GM18502 (cell line): ENCODE data around the gene RUNX2.

Experiments
- ATAC-seq: cut with Tn5 transposase; IDR thresholded peaks from one replicate; pipeline ENCODE4 v1.9.1; 2021; ENCODE audit warnings: mild to moderate bottlenecking; ENCODE audit not compliant: unreplicated experiment, poor library complexity

Gene RUNX2

DNA sequence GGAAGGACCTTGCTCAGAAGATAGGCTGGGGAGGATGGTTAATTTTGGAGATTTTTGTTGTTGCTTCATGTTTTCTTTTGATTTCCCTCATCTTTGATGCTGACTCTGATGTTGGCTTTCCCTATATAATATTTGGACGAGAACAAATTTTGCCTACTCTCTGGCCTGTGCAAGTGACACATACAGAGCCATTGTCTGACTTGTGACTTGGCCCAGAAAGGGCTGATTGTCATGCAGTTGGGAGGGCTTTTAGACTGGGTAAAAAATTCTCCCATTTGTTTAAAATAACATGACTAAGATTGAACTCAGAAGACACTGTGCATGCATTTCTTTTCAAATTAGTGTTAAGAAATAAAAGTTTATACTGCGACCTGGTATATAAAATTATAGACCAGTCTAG is 148.2 kb downstream of the RUNX2 start:
- ATAC-seq, result no peak

DNA sequence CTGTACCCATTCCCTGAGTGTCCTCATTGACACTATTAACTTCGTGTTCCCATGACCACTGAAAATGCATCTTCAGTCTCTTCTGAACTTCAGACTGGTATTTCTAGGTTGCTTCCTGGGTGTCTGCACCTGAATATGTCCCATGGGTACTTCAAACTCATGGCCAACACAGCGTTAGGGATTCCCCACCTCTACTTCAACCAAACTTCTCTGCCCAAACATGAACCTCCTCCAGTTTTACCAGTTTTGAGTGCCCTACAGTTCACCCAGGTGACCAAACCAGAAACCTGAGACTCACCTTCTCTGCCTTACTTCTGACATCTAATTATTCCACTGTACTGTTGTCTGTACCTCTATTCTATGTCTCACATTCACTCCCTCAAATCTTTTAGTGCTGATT is 149.1 kb downstream of the RUNX2 start:
- no peak for ATAC-seq

DNA sequence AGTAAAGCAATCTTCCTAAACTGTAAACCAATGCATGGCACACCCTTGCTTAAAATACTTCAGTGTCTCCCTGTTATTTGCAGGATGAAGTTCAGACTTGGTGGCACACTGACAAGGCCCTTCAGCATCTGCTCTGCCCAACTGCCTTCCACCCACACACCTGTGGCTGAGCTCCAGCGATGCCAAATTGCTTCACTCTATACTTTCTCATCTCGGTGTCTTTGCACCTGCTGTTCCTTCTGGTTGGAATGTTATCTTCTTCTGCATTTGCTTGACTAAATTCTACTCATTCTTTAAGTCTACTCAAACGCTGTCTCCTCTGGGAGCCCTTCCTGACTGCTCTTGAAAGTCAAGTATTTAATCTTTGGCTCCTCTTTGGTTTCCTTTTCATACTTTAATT is 149.7 kb downstream of the RUNX2 start:
- ATAC-seq, result no peak

DNA sequence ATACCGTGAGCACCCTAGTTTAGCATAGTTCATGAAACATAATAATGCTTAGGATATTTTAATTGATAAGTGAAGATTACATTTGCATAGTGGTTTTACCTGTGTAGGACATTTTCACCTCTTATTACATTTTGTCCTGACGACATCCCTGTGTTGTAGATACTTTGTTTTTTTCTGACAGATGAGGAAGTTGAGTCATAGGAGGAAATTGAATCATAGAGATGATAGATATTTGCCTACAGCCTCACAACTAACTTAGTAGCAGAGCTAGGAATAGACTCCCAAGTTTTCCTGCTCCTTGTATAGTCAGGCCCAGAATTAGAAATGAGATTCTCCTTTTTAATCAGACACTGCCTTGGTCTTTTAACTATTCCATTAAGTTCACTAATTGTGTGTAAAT is 150.1 kb downstream of the RUNX2 start:
- no peak for ATAC-seq

DNA sequence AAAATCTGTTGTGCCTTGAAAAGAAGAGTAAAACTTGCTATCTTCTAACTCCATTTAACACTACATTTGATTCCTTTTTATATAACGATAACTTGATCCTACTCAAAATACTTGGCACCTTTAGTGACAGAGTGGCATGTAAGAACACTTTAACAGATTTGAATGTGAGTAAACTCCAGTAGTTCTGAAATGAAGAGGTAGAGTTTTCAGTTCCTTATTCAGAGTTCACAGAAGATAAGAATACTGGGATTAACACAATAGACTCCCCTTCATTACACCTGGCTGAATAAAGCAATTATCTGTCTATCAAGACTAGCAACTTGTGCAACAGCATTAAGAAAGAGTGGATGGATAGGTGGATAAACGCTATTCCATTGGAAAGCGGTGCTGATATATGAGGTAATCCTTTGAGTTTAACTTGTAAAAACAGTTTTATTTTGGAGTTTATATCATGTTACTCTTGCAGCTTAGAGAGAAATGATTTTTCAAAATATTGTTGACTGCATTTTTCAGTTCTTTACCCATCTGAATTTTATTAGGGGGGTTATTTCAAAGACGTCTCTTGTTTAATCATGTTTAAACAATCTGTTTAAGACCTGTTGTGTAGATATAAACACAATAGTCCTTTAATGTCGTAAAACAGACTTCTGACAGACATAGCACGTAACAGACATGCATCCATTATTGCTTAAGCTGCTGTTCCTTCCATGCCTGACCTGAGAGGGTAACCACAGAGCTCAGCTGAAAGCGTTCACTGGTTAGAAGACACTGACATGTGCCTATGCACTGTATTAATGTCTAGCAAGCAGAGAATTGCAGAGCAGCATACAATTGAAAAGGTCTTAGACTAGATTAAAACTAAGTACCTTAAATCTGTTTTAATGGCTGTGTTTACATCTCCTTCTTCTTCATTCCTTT is 152.0 kb downstream of the RUNX2 start:
- peak; percentile 92 for ATAC-seq

DNA sequence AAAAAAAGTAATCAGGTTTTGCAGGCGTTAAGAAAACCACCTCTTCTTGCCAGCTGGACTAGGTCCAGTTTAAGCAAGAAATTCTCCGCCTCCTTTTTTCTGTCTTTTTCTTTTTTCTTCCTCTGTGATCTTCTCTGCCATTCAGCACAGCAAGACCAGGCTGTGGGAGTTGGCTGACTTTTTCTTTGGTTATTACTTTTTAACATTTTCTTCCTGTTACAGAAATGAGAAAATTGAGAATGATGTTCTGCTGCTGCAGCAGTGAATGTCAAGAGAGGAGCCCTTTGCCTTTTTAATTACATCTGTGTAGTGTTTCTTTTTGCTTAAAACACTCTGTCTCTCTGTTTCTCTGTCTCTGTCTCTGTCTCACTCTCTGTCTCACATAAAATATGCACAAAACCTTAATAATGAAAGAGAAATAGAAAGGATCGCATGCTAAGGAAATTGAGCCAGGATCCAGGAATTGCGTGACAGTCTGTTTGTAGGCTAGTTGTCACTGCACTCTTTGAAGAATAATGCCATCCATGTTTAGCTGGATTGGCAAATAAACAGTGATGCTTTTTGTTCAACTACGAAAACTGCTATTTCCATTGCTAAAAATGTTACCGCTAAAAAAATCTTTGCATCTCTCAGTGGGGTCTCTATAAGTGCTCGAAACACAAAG is 152.8 kb downstream of the RUNX2 start:
- no peak for ATAC-seq

DNA sequence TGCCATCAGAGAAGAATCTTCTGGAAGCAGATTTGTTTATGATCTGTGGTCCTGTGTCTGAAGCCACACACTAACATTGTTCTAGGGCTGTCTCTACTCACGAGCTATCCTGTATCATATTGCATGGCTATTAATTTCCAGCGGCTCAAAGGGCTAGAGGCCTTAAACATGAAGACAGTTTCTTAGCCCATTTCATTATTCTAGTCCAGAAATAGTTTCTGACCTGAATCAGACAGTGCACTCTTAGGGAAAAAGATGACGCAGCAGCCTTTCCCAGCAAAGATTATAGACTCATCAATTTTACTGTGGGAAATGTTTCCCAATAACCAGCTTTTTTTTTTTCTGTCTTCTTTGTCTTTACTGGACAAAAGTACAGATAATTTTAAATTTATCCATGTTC is 154.9 kb downstream of the RUNX2 start:
- ATAC-seq, result no peak

DNA sequence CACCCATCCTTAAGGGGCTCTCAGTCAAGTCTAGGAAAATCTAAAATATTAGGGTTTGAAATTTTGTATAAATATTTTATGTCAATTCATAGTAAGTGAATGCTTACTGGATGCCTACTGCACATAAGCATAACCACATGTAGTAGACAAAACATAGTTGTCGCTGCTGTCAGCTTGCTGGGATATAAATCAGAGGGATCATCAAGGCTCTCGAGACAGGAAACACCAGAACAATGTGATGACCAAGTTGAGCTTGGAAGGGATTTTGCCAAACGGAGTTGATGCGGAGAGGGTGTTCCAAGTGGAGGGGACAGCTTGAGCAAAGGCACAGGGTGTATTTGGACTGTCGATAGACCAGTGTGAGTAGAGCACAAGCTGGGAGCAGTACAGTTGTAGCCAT is 155.4 kb downstream of the RUNX2 start:
- ATAC-seq, result no peak

DNA sequence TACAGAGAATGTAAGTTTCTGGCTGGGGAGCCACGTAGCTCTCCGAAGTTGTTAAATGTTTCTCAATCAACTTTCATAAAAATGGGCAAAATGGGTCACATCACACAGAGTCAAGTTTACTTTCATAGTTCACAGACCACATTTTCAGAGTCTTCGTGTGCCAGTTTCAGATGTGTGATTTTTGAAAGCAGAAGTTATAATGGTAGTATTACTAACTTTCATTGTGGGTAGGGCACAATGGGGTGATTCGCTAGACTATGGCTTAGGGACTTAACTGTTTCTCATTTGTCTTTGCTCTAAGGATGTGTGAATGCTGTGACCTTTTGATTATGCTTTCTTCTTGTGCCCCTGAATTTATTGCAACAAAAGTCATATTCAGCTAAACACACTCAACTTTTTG is 158.6 kb downstream of the RUNX2 start:
- ATAC-seq, result peak; percentile 60

DNA sequence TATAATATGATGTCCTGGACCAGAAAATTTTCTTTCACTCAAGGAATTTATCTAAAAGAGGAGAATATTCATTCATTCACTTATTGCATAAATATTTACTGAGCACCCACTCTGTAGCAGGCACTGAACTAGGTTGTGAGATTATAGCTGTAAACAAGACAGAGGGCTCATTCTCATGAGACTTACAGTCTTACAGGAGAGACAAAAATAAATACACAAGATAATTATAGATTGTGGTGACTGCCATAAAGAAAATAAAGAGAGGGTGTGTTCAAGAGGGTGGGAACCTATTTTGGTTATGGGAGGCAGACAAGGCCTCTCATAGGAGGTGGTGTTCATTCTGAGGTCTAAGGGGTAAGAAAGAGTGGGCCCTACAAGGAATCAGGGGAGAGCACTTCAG is 159.5 kb downstream of the RUNX2 start:
- ATAC-seq, result no peak

DNA sequence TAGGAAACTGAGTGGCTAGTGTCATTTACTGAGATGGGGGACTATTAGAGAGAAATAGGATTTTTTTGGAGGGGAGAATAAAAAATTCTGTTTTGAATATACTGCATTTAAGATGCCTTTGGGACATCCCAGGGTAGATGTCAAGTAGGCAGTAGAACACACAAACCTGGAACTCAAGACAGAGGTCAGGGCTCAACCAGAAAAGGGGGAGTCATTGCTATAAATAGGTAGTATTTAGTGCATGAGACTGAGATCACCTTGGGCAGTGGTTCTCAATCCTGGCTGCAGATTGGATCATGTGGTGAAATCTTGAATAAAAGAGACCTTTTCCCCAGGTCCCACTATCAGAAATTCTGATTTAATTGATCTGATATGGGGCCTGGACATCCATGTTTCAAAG is 160.1 kb downstream of the RUNX2 start:
- no peak for ATAC-seq

DNA sequence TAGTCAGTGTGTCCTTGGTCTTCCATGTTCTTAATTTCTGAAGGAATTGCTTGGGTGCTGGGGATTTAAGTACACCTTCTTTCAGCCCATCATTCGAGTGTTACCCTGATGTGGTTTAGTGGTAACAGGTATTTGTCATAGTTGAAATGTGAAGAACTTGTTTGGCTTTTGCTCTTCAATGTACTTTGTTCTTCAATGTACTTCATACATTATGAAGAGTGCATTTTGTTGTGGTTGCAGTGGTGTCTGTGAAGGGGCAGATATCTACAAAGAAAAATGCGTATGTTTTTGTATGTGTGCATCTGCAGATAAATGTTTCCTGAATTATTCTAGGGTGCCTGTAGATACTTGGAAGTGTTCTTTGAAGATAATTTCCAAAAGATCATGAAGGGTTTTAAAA is 160.8 kb downstream of the RUNX2 start:
- no peak for ATAC-seq

DNA sequence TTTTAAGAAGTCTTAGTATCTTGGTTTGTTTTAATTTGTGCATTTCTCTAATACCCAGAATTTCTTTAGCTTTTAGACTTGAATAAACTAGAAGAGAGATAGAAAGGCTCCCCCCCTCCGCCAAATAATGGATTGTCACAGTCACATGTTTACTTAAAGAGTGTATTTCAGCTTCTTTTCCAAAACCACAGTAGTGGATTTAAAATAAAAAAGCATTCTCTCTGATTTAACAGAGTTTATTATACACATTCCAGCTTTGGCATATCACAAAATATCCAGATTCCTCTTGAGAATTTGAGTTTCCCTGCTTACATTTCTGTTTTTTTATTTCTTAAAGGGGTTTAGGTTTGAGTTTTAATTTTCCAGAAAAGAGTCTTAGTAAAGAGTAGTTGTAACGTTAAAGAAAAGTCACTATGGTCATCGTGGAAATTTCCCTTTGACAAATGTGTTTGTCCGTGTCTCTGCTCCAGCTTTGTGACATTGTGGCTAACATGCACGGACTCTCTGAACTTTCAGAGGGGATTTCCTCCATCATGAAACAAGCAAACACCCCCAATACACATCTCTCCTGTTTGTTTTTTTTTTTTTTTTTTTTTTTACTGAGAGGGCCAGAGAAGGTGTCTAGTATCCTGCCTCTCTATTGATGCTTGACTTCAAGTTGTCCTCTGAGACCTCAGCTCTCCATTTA is 163.1 kb downstream of the RUNX2 start:
- no peak for ATAC-seq

DNA sequence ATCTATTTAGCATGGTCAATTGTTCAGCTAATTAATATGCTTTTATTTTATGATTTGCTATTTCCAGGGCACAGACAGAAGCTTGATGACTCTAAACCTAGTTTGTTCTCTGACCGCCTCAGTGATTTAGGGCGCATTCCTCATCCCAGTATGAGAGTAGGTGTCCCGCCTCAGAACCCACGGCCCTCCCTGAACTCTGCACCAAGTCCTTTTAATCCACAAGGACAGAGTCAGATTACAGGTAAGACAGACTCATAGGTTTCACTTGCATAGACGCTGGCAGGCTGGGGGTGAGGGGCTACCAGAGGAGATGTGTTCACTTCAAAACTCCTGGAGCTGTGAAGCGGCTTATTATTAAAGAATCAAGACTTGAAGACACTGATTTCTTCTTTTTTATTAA is 163.7 kb downstream of the RUNX2 start:
- no peak for ATAC-seq

DNA sequence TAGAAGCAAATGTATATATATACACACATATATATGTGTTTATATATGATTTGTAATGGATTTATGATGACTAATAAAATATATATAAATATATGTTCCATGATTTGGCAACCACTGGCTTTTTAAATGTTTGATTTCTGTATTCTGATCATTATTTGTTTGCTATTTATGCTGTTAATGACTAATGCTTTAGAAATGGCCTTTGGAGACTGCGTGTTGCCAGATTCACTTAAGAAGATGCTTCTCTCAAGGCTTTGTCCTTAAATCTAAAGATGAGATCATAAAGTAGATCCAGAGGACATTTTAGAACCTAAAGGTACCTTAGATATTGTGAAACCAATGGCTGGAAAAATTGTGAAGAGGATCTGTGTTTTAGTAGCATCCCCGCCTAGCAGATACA is 165.6 kb downstream of the RUNX2 start:
- ATAC-seq, result no peak

DNA sequence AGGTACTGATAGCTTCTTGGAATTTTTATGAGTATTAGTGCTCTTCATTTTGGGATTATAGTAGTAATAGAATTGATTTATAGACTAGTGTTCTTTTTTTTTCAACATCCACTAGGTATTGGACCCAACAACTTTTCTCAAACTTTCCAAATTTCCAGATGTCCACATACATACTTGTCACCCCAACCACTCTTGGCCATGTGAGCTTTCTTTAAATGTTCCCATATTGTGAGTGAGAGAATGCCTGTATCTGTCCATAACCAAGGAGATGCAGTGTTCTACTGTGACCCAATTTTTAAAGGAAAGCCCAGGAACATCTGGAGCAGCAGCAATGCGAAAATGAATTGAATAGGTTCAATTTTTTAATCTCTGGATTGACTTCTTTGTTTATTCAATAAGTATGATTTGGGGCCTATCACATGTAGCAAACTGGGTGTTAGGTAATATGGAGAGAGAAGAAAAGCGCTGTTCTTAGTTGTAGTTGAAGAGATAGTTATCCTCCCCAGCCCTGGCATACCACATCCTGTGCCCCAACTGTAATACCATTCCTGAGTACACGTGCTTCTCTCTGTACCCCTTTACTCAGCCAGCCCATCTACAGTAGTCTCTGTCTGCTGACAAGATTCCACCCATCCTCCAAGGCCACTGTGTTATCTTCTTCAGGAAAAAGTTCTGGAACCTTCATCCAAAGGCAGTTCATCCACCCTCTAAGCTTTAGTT is 166.4 kb downstream of the RUNX2 start:
- no peak for ATAC-seq

DNA sequence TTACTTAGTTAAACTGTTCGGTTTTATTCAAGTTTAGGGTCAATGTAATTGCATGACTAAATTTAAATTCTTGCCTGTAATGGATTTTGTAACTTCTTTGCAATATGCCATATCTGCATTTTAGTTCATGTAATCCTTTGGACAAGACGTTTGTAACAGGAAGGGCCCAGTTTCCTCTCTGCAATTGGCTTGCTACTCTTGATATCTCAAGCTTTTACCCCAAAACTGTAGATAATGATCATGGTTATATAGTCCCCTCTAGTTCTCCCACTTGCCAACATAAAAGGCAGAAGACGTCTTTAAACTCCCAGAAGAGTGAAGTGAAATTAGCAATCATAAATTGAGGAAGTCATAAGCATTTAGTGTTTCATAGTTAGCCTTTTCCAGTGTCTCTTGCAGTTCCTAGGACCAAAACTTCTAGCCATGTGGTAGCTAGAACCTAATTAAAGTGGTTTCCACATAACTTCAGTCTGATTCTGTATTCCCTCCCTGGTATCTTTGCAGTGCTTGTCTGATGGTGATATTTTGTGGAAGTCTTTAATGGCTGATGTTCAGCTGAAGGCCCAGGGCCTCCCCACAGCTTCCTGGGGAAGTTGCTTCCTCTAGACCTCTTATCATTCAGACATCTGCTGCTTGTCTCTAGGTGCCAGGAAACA is 167.4 kb downstream of the RUNX2 start:
- no peak for ATAC-seq

DNA sequence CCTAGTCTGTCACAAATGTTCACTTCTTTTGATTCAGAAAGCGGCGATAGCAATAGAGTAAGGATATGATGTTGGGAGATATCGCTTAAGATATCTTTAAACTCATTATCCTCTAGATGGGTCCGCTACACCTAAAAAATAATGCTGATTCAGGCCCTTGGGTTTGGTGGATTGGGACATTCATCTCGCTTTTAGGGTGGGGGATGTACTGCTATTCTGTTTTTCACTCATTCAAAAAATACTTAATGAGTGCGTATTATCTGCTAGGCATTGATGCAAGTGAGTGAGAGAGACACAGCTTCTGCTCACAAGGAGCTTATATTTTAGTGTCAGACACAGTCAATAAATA is 167.9 kb downstream of the RUNX2 start:
- ATAC-seq, result no peak

DNA sequence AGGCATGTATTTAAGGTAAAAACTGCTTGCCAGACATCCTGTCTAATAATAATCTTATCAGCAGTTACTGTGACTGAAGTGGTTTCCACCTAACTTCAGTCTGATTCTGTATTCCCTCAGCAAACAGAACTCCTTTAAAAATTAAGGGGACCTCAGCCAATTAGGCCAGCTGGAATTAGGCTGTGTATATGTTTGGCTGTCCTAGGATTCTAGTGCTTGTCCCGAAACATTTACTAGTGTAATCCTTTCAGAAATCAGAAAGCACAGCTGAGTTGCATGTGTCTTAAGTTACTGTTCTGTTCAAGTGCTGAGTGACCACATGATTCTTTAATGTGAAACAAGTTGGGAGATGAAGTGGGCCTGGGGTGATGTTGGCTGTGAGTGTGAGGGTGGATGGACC is 170.5 kb downstream of the RUNX2 start:
- no peak for ATAC-seq
